Prostate gland (tissue), 2 donors: ENCODE data around the gene BAG5.

Experiments used
- POLR2A ChIP-seq: fragments of 450-650 bp; IDR thresholded peaks from one replicate; pipeline ENCODE4 v1.6.1; 2016; ENCODE audit warnings: antibody characterized with exemption, mild to moderate bottlenecking
- TF ChIP-seq, protein P1 (sequence below), 4 experiments: fragments of 200-600 bp in 2 of 4; fragments of 450-650 bp in 2 of 4; sonication (generic) in 2 of 4; IDR thresholded peaks; 1 replicate in 3 of 4; 2 replicates in 1 of 4; pipeline ENCODE4 v1.5.1; 2016 to 2019; ENCODE audit warnings: antibody characterized with exemption in 4 of 4, mild to moderate bottlenecking in 2 of 4, moderate library complexity in 2 of 4

DNA sequence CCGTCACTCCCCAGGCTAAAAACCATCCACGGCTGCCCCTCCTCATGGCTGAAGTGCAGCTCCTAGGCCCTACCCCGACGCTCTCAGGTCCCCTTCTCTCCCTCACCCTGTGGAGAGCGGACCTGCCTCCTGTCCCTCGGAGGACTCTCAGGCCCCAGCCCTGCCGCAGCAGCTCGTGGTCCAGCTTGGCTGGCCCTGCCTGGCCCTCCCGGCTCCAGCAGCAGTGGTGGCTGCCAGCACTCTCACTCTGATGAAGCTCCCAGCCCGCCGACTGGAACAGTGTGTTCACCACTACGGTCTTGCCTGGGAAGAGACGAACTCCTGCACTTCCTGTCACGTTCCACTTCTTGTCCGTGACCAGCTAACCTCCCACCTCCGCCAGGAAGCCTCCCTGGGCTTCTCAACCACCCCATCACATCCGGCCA is 11.1 kb downstream of the BAG5 start:
- TF ChIP-seq, protein P1, sequence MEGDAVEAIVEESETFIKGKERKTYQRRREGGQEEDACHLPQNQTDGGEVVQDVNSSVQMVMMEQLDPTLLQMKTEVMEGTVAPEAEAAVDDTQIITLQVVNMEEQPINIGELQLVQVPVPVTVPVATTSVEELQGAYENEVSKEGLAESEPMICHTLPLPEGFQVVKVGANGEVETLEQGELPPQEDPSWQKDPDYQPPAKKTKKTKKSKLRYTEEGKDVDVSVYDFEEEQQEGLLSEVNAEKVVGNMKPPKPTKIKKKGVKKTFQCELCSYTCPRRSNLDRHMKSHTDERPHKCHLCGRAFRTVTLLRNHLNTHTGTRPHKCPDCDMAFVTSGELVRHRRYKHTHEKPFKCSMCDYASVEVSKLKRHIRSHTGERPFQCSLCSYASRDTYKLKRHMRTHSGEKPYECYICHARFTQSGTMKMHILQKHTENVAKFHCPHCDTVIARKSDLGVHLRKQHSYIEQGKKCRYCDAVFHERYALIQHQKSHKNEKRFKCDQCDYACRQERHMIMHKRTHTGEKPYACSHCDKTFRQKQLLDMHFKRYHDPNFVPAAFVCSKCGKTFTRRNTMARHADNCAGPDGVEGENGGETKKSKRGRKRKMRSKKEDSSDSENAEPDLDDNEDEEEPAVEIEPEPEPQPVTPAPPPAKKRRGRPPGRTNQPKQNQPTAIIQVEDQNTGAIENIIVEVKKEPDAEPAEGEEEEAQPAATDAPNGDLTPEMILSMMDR (IDR thresholded peaks at IDR 0.05), result no peak
- TF ChIP-seq POLR2A, result no peak
